Measurements from ENCODE around the gene HOXC4. TPM values are rescaled to one million over a fixed set of nuclear protein-coding genes. Genes with fewer than 3 reads are reported as not detected.
"Not testable (repeated sequence)": the region's sequence is repeated elsewhere in the genome, so short reads cannot be mapped to it uniquely, and the experiment has no call there.

Gene HOXC4
- total RNA-seq, 2 experiments from 2014 or later: not detected

DNA sequence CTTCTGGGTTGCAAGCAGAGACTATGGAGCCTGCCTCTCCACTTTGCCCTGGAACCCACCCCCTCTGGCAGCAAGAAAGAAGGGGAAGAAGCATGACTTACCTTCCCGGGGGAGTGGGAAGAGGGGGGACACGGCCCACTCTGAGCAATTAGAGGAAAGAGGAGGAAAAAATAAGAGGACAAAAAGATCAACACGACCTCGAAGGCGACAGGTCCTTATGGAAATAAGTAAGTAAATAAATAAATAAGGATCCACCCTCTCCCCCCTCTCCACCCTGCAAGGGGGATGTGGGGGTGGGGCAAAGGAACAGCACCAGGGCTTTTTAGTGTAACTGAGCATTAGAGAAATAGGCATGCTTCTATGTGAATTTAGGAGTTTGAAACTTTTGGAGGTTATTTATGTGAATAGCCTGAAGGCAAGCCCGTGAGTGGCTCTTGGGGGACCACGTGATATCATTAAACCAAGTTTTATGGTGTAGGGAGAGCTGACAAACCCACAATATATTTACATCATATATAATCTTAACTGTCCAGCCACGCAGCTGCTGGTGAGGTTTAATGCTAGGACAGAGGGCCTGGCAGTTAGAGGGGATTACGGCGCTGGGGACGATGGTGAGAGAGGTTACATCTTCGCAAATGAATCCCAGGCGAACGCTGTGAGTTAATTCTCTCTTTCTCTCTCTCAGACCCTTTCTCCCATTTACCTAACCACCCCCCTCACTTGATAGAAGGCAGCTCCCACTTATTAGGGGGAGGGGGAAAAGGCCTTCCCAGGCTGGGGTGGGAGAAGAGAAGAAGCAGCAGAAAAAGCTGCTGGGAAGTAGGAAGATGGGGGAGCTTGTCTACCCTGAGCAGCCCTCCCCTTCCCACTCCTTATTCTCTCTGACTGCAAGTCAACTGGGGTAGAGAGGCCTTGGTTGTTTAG, 16.0 kb upstream of the HOXC4 start:
- intact Hi-C loops (cut with DNase I, micrococcal nuclease): no loop called here
- ATAC-seq: no peak
- DNase-seq: no peak
- POLR2A ChIA-PET: no interaction called here
- Mint-ChIP-seq H3K27ac (no peak overlapping the region), H3K36me3 (ENCODE audit: low read depth) (no peaks in the 10 kb centered on the region), H3K9me3 (ENCODE audit: low read depth) (peaks cover 2% of the 10 kb centered on the region), H3K4me1 (peaks cover 12% of the 10 kb centered on the region), H3K4me3 (no peak overlapping the region), H3K27me3 (peaks cover 64% of the 10 kb centered on the region)
- CTCF ChIA-PET: interaction anchor here (0.7 to 1.2 kb wide), 4 partner anchors 28 to 362 kb away, joined by 3 to 4 read pairs (median 3); partner anchors contain the start of gene HOXC8

DNA sequence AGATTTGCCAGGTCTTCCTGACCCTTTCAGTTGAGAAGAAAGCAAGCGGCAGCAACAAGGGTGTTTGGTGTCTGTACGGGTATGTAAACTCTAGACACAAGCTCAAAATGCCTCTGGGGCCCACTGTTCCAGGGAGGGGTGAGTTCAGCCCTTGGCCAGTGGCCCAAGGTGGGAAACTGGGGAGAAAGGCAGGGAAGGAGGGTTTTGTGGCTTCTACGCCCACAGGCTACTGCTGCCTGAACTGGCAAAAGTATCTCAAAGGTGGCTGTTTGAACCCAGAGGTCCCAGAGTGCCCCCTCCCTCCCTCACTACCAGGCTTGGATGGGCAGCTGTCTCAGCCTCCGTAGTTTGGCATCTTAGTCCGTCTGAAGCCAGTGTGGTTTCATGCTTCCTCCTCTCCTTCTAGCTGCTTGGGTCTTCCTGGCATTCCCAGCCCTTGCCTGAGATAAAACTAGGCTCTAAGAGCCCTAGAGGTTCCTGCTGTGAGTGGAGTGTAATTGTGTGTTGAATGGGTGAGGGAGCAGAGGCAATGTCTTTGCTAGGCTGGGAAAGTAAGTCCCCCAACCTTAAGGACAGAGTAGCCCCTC, 15.3 kb upstream of the HOXC4 start:
- no peak overlapping the region for H3K4me3 Mint-ChIP-seq
- no peak for ATAC-seq
- no peaks in the 10 kb centered on the region for H3K9me3 Mint-ChIP-seq (ENCODE audit: low read depth)
- no peak for DNase-seq
- intact Hi-C loops (cut with DNase I, micrococcal nuclease): no loop called here
- peaks cover 61% of the 10 kb centered on the region for H3K27me3 Mint-ChIP-seq
- POLR2A ChIA-PET: no interaction called here
- CTCF ChIA-PET: interaction anchor here (0.7 to 1.2 kb wide), 4 partner anchors 29 to 361 kb away, joined by 3 to 4 read pairs (median 3); partner anchors contain the start of gene HOXC8
- peaks cover 8% of the 10 kb centered on the region for H3K4me1 Mint-ChIP-seq
- no peaks in the 10 kb centered on the region for H3K36me3 Mint-ChIP-seq (ENCODE audit: low read depth)
- no peak overlapping the region for H3K27ac Mint-ChIP-seq

DNA sequence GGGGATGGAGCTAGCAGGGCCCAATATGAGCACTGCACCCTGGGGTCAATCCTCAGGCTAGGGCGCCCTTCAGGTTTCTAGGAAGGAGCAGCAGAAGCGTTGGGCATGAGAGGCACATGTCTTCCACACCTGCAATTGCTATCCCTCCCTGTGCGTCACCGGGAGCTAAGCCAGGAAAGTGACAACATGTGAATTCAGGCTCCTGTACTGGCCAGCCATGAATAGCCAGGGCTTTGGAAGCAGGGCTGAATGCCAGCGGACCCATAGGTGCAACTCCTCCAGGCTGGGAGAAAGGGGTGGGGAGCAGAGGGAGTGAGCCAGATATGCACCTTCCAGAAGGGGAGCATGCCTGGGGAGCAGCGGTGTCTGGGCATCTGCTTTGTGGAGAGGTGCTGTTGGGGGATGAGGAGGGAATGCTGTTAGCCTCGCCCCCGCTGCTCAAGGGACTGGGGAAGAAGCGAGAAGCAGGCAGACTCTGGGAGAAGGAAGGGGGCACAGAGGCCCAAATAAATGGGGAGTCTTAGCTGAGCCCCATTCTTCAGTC, 14.7 kb upstream of the HOXC4 start:
- intact Hi-C loops (cut with DNase I, micrococcal nuclease): no loop called here
- Mint-ChIP-seq H3K27ac (no peak overlapping the region), H3K4me3 (no peak overlapping the region), H3K27me3 (peaks cover 63% of the 10 kb centered on the region), H3K4me1 (peaks cover 5% of the 10 kb centered on the region), H3K36me3 (ENCODE audit: low read depth) (no peaks in the 10 kb centered on the region), H3K9me3 (ENCODE audit: low read depth) (no peaks in the 10 kb centered on the region)
- no peak for ATAC-seq
- ChIA-PET POLR2A (no interaction called here), CTCF (interaction anchor here (1.2 to 1.8 kb wide), 2 partner anchors 175 to 361 kb away, joined by 3 to 5 read pairs; no protein-coding TSS in a partner anchor)
- no peak for DNase-seq

DNA sequence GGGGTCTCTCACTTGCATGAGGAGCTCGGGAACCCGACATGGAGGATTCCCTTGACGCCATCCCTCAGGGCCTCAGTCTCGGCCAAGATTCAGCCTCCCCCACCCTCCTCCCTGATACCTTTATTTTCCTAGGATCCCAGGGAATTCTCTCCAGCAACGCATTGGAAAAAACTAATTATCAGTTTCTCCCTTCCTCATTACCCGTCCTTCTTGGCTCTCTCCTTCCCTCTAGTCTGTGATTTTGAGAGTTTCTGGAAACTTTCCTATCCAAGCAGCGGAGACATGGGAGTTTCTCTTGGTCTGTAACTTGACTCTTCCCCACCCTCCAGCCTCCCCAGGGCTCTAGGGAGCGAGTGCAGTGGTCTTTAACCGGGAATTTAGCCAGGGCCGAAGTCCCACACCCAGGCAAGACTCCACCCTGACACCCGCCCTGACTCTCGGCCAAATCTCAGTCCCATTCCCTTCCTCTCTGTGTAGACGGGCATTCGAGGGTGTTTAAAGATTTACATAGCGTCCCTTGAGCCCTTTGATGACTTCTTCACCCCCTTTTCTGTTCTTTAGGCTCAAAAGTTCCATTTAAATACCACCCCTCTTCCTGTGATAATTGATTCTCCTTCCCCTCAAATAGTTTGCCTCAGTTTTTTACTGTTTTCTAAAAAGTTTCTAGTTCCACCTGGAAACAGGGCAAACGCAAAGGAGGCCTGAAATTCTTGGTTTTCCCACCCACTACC, 14.1 kb upstream of the HOXC4 start:
- ChIA-PET POLR2A (no interaction called here), CTCF (interaction anchor here (1.8 kb wide), 1 partner anchor 175 kb away, joined by 5 read pairs; no protein-coding TSS in a partner anchor)
- Mint-ChIP-seq H3K9me3 (ENCODE audit: low read depth) (no peaks in the 10 kb centered on the region), H3K36me3 (ENCODE audit: low read depth) (no peaks in the 10 kb centered on the region), H3K4me1 (peaks cover 2% of the 10 kb centered on the region), H3K4me3 (no peak overlapping the region), H3K27me3 (peaks cover 59% of the 10 kb centered on the region), H3K27ac (no peak overlapping the region)
- ATAC-seq (no peak), DNase-seq (no peak)
- intact Hi-C loops (cut with DNase I, micrococcal nuclease): no loop called here

DNA sequence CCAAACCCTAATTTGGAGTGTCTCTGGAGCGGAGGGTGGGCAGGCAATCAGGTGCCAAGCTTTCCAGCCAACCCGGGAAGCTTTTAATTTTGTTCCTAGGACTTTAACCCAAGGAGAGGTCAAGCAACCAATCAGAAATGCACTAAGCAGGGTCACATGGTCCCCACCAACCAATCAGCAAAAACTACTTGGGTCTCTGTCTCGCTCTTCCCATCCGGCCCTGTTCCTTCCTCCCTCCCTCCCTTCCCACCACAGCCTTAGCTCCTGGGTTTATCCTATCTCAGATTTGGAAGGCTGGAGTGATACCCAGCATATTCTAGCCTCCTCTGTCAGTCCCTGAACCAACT, 13.5 kb upstream of the HOXC4 start:
- intact Hi-C loops (cut with DNase I, micrococcal nuclease): no loop called here
- no peak for ATAC-seq
- Mint-ChIP-seq H3K9me3 (ENCODE audit: low read depth) (no peaks in the 10 kb centered on the region), H3K27me3 (peaks cover 61% of the 10 kb centered on the region), H3K4me3 (no peak overlapping the region), H3K4me1 (peaks cover under 1% of the 10 kb centered on the region), H3K27ac (no peak overlapping the region), H3K36me3 (ENCODE audit: low read depth) (no peaks in the 10 kb centered on the region)
- no peak for DNase-seq
- CTCF ChIA-PET: interaction anchor here (1.8 kb wide), 1 partner anchor 174 kb away, joined by 5 read pairs; no protein-coding TSS in a partner anchor
- POLR2A ChIA-PET: no interaction called here

DNA sequence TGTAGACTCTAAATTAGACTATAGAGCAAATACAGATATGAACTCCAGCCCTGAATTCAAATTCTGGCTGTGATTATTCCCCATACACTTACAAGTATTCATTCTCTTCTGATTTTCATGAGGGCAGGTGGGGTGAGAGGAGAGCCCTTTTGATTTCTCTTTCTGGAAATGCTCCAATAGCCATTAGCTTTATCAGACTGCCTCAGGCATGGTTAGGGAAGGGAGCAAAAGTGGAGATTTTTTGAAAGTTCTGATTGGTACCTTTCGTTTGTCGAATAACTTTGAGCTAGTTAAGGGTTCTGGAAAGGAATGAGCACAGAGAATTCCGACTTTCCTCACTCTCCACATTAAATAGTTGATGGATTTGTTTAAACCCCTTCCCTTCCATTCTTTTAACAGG, 13.0 kb upstream of the HOXC4 start:
- no peak overlapping the region for H3K27ac Mint-ChIP-seq
- no peaks in the 10 kb centered on the region for H3K4me1 Mint-ChIP-seq
- intact Hi-C loops (cut with DNase I, micrococcal nuclease): no loop called here
- no peaks in the 10 kb centered on the region for H3K36me3 Mint-ChIP-seq (ENCODE audit: low read depth)
- no peak for DNase-seq
- H3K27me3 Mint-ChIP-seq: peaks cover 63% of the 10 kb centered on the region
- no peak overlapping the region for H3K4me3 Mint-ChIP-seq
- H3K9me3 Mint-ChIP-seq (ENCODE audit: low read depth): no peaks in the 10 kb centered on the region
- no peak for ATAC-seq
- CTCF ChIA-PET: interaction anchor here (0.6 to 1.8 kb wide), 5 partner anchors 10 to 174 kb away, joined by 3 to 5 read pairs (median 4); no protein-coding TSS in a partner anchor
- POLR2A ChIA-PET: no interaction called here

DNA sequence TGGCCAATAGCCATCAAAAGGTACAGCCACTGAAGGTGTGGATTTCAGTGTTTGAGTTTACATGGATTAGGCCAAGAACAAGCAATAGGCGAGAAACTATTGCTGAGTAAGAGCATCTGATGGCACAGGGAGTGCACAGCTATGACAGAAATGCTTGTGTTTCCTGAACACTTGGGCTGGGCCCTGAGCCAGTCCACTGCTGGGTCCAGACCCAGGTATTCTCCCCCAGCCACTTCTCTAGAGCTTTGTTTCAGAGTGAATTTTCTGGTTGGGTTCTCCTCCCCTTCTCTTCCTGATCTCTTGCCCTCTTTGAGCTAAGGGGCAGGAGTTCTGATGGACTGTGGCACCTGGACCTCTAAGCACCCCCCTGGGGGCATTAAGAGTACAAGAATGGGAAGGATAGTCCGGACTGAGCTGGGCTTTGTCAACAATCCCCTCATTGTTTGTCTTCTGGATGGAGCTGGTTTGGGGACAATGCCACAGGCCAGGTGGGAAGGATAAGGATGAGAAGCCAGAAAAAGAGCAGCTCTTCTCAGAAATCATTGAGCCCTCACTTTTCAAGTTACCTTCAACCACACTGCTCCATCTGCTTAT, 12.4 kb upstream of the HOXC4 start:
- ChIA-PET POLR2A (no interaction called here), CTCF (interaction anchor here (0.6 to 1.8 kb wide), 6 partner anchors 9 to 173 kb away, joined by 3 to 5 read pairs (median 4); no protein-coding TSS in a partner anchor)
- H3K4me1 Mint-ChIP-seq: no peaks in the 10 kb centered on the region
- H3K9me3 Mint-ChIP-seq (ENCODE audit: low read depth): no peaks in the 10 kb centered on the region
- no peak overlapping the region for H3K27ac Mint-ChIP-seq
- no peak overlapping the region for H3K4me3 Mint-ChIP-seq
- ATAC-seq (no peak), DNase-seq (no peak)
- intact Hi-C loops (cut with DNase I, micrococcal nuclease): no loop called here
- peaks cover 62% of the 10 kb centered on the region for H3K27me3 Mint-ChIP-seq
- H3K36me3 Mint-ChIP-seq (ENCODE audit: low read depth): no peaks in the 10 kb centered on the region

DNA sequence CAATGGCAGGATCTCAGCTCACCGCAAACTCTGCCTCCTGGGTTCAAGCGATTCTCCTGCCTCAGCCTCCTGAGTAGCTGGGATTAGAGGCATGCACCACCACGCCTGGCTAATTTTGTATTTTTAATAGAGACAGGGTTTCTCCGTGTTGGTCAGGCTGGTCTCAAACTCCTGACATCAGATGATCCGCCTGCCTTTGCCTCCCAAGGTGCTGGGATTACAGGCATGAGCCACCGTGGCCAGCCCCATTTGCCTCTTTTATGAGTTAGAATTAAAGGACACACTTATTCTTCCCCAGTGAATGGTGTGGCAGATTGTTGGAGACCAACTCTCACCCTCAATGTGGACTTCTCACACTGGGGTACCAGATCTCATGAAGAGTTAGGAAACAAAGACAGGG, 11.6 kb upstream of the HOXC4 start:
- DNase-seq; H3K4me1 Mint-ChIP-seq; H3K36me3 Mint-ChIP-seq (ENCODE audit: low read depth); POLR2A ChIA-PET; H3K9me3 Mint-ChIP-seq (ENCODE audit: low read depth); H3K4me3 Mint-ChIP-seq; intact Hi-C loops (cut with DNase I, micrococcal nuclease); ATAC-seq; H3K27ac Mint-ChIP-seq: not testable (repeated sequence)
- CTCF ChIA-PET: interaction anchor here (0.6 to 1.3 kb wide), 4 partner anchors 10 to 1073 kb away, joined by 3 to 5 read pairs (median 4); no protein-coding TSS in a partner anchor
- H3K27me3 Mint-ChIP-seq: peaks cover 64% of the 10 kb centered on the region

DNA sequence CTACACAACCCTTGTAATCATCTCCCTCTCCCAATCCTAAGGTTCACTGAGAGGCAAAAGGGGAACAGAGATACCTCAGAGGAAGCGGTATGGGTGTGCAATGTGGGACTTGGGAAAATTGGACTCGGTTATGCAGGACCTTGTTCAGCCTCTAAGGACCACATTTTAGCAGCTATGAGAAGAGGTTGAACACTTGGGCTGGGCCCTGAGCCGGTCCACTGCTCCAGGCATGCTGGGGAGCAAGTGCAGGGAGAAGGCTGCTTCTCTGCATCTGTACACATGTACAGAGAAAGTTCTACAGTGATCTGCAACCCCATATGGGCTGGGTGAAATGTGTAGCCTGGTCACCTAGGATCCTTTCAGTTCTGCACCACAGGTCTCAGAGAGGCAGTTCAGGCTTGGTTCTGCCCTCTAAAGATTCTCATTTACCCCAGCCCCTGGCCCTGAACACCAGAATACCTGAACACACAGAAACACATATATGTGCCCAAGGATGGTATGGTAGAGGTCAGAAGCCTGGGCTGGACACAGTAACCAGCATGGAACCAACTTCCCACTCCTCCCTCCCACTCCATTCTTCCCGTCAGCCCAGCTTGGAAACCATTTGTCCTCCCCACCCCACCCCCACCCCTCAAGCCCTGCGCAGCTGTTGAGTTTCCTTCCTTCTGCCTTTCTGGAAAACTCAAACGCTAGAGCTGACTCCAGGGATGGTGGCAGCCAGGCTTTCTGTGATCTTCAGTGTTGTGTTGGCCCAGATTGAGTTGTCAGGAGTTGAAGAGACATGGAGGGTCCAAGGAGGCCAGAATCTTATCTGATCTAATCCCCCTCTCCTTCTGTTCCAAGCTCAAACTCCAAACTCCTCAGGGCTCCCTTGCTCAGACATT, 10.4 kb upstream of the HOXC4 start:
- ChIA-PET POLR2A (no interaction called here), CTCF (interaction anchor here (0.7 to 1.2 kb wide), 3 partner anchors 12 to 22 kb away, joined by 3 to 4 read pairs (median 4); partner anchors contain the start of gene HOXC6)
- DNase-seq (no peak), ATAC-seq (no peak)
- no peaks in the 10 kb centered on the region for H3K36me3 Mint-ChIP-seq (ENCODE audit: low read depth)
- intact Hi-C loops (cut with DNase I, micrococcal nuclease): no loop called here
- H3K4me1 Mint-ChIP-seq: peaks cover 5% of the 10 kb centered on the region
- H3K27ac Mint-ChIP-seq: no peak overlapping the region
- H3K4me3 Mint-ChIP-seq: no peak overlapping the region
- H3K27me3 Mint-ChIP-seq: peaks cover 65% of the 10 kb centered on the region
- H3K9me3 Mint-ChIP-seq (ENCODE audit: low read depth): no peaks in the 10 kb centered on the region

DNA sequence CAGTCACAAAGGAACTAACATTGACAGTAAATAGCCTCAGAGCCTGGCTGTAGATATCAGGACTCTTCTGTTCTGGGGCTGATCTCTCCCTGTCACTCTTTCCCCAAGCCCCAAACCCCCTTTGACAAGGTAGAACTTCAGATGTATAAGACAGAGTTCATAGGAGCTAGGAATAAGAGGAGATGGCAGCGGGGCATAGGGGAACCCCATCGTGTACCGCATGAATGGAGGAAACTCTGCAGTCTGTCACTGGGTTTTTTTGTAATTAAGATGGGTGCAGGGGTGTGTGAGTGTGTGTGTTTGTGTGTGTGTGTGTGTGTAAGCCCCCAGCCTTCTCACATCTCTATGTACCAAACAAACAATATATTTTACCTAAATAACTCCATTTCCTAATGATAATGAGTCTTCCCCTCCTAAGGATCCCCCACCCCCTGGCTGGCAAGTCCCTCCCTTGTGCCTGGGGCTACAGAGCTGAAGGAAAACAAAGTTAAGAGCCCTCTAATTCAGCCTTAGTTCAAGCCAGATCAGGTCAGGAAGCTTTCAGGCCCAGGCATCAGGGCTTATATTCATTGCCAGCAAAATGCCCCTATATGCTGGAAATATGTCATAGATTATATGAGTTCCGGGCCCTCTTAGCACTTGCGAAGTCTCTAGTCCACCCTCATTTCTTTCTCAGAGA, 9.1 kb upstream of the HOXC4 start:
- H3K4me1 Mint-ChIP-seq: peaks cover 5% of the 10 kb centered on the region
- intact Hi-C loops (cut with DNase I, micrococcal nuclease): loop anchor here in 1 of 2 experiments (5.0 kb wide), 1 partner anchor 37 kb away; the partner anchor contains the start of gene HOXC8
- no peaks in the 10 kb centered on the region for H3K36me3 Mint-ChIP-seq (ENCODE audit: low read depth)
- no peak overlapping the region for H3K27ac Mint-ChIP-seq
- DNase-seq (no peak), ATAC-seq (no peak)
- ChIA-PET CTCF (interaction anchor here (0.5 to 1.3 kb wide), 4 partner anchors 10 to 147 kb away, joined by 3 to 5 read pairs (median 4); no protein-coding TSS in a partner anchor), POLR2A (no interaction called here)
- H3K9me3 Mint-ChIP-seq (ENCODE audit: low read depth): no peaks in the 10 kb centered on the region
- no peak overlapping the region for H3K4me3 Mint-ChIP-seq
- H3K27me3 Mint-ChIP-seq: peaks cover 67% of the 10 kb centered on the region

All from activated CD4-positive, alpha-beta T cell treated with anti-CD3 and anti-CD28 coated beads for 36 hours (primary cell).